PFSK-1 (cell line): ENCODE results near the gene UBE4B.

ENCODE experiments used
- POLR2AphosphoS5 ChIP-seq: IDR thresholded peaks from 2 replicates; pipeline ENCODE4 v1.6.1; 2012; ENCODE audit warnings: low read depth, mild to moderate bottlenecking, control low read depth, low read length, moderate library complexity
- REST ChIP-seq, 2 experiments: IDR thresholded peaks; 2 replicates each; pipeline versions ENCODE4 v1.6.1 to v1.8.0; 2011 to 2012; ENCODE audit warnings: low read depth in 2 of 2, low read length in 2 of 2, control low read depth in 1 of 2, inconsistent platforms in 1 of 2, mild to moderate bottlenecking in 1 of 2, moderate library complexity in 1 of 2; ENCODE audit not compliant: insufficient read depth in 1 of 2
- SIN3A ChIP-seq: IDR thresholded peaks from 2 replicates; pipeline ENCODE4 v1.6.1; 2012; ENCODE audit warnings: mild to moderate bottlenecking, low read length, moderate library complexity, borderline replicate concordance; ENCODE audit not compliant: insufficient read depth
- TAF1 ChIP-seq: IDR thresholded peaks from 2 replicates; pipeline ENCODE4 v1.6.1; 2012; ENCODE audit warnings: low read length, control low read depth, borderline replicate concordance; ENCODE audit not compliant: insufficient read depth

GRCh38 chr1:10193288-10193687, 160.5 kb downstream of the UBE4B start:
- TF ChIP-seq POLR2AphosphoS5 (no peak), REST (IDR thresholded peaks at IDR 0.05; ENCODE audit: insufficient read depth in 1 of 2, low read depth in 2 of 2, low read length in 2 of 2) (no peak), TAF1 (no peak), SIN3A (no peak)
